Endothelial cell of umbilical vein (primary cell): ENCODE results near the gene SULT1C4.
A peak's percentile ranks its signal among the peaks of the same experiment; 100 is the strongest.

Experiments used
- CTCF ChIP-seq, 2 donors: IDR thresholded peaks; 1 replicate in 1 of 2; 2 replicates in 1 of 2; pipeline ENCODE4 v1.5.1; 2011; ENCODE audit warnings: low read length in 2 of 2, mild to moderate bottlenecking in 2 of 2, moderate library complexity in 2 of 2, control low read depth in 1 of 2, inconsistent platforms in 1 of 2, low read depth in 1 of 2; ENCODE audit not compliant: insufficient read depth in 1 of 2; ENCODE audit errors: extremely low read depth in 1 of 2
- MAX ChIP-seq: IDR thresholded peaks from 2 replicates; pipeline ENCODE4 v1.6.1; 2011; ENCODE audit not compliant: insufficient read depth, insufficient read length
- POLR2A ChIP-seq: IDR thresholded peaks from 2 replicates; pipeline ENCODE4 v1.6.1; 2012; ENCODE audit warnings: low read depth, mild to moderate bottlenecking, control low read depth, low read length
- POLR2AphosphoS5 ChIP-seq: IDR thresholded peaks from 2 replicates; pipeline ENCODE4 v1.6.1; 2012; ENCODE audit warnings: low read depth, mild to moderate bottlenecking, control low read depth, low read length, moderate library complexity; ENCODE audit not compliant: insufficient read depth

GRCh38 chr2:108417254-108417653 lies 39.5 kb downstream of the SULT1C4 start:
- TF ChIP-seq POLR2A (no peak), MAX (no peak), CTCF (IDR thresholded peaks at IDR 0.05; ENCODE audit: extremely low read depth in 1 of 2, insufficient read depth in 1 of 2, low read depth in 1 of 2, low read length in 2 of 2) (peak; percentile 10 to 25), POLR2AphosphoS5 (no peak)
